Hepatocyte (in vitro differentiated cells): ENCODE results near the gene TTC34.

Experiments used
- CTCF ChIP-seq: fragments of 200-600 bp; sonication (generic); IDR thresholded peaks from 2 replicates; pipeline ENCODE4 v1.5.1; 2016; ENCODE audit warnings: antibody characterized with exemption, mild to moderate bottlenecking; ENCODE audit not compliant: poor library complexity
- EZH2 ChIP-seq: fragments of 200-600 bp; sonication (generic); IDR thresholded peaks from 2 replicates; pipeline ENCODE4 v1.6.1; 2016; ENCODE audit warnings: antibody characterized with exemption, mild to moderate bottlenecking, borderline replicate concordance
- EZH2phosphoT487 ChIP-seq: fragments of 200-600 bp; sonication (generic); IDR thresholded peaks from one replicate; pipeline ENCODE4 v1.6.1; 2018; ENCODE audit warnings: antibody characterized with exemption, mild to moderate bottlenecking, low read depth, moderate library complexity; ENCODE audit not compliant: unreplicated experiment, severe bottlenecking

- TF ChIP-seq CTCF = no peak
- TF ChIP-seq EZH2 = no peak
- no peak for TF ChIP-seq EZH2phosphoT487
These were observed 10.0 kb upstream of the TTC34 start for GRCh38 chr1:2811533-2811918.
